ENCODE data around the gene KLHL1. TPM values are rescaled to one million over a fixed set of nuclear protein-coding genes. Genes with fewer than 3 reads are reported as not detected.

KLHL1 gene
- polyA plus RNA-seq, 1 donor from 2014 or later: 15.5 TPM

DNA sequence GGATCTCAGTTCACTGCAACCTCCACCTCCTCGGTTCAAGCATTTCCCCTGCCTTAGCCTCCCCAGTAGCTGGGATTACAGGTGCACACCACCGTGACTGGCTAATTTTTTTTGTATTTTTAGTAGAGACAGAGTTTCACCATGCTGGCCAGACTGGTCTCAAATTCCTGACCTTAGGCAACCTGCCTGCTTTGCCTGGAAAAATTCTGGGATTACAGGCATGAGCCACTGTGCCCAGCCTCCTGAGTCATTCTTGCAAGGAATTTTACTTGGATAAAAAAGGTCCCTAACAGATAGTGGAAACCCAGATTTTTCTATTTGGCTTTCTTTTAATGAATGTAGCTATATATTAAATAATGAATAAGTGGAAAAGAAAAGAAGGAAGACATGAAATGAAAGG lies 450.6 kb downstream of the KLHL1 start:
- no peaks in the 10 kb centered on the region for H4K20me1 ChIP-seq (ENCODE audit: insufficient read depth)
- H3K4me3 ChIP-seq (ENCODE audit: low read length): no peak overlapping the region
- H3K27ac ChIP-seq (ENCODE audit: low read length): no peak overlapping the region
- H2AFZ ChIP-seq (ENCODE audit: low read depth, low read length): no peak overlapping the region
- no peaks in the 10 kb centered on the region for H3K9me2 ChIP-seq (ENCODE audit: insufficient read depth, low read length)
- TF ChIP-seq, protein P1, sequence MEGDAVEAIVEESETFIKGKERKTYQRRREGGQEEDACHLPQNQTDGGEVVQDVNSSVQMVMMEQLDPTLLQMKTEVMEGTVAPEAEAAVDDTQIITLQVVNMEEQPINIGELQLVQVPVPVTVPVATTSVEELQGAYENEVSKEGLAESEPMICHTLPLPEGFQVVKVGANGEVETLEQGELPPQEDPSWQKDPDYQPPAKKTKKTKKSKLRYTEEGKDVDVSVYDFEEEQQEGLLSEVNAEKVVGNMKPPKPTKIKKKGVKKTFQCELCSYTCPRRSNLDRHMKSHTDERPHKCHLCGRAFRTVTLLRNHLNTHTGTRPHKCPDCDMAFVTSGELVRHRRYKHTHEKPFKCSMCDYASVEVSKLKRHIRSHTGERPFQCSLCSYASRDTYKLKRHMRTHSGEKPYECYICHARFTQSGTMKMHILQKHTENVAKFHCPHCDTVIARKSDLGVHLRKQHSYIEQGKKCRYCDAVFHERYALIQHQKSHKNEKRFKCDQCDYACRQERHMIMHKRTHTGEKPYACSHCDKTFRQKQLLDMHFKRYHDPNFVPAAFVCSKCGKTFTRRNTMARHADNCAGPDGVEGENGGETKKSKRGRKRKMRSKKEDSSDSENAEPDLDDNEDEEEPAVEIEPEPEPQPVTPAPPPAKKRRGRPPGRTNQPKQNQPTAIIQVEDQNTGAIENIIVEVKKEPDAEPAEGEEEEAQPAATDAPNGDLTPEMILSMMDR (IDR thresholded peaks at IDR 0.05; ENCODE audit: poor library complexity, severe bottlenecking): no peak
- H3K36me3 ChIP-seq (ENCODE audit: insufficient read depth, low read length): no peaks in the 10 kb centered on the region
- no peak overlapping the region for H3K4me2 ChIP-seq (ENCODE audit: low read length)
- no peaks in the 10 kb centered on the region for H3K9me3 ChIP-seq (ENCODE audit: low read length)
- H3K27me3 ChIP-seq (ENCODE audit: insufficient read depth, low read depth, low read length): no peaks in the 10 kb centered on the region
- no peaks in the 10 kb centered on the region for H3F3A ChIP-seq (ENCODE audit: insufficient read depth, low read length, poor library complexity, severe bottlenecking)
- H3K79me2 ChIP-seq (replicated peaks; ENCODE audit: insufficient read depth, low read length): no peaks in the 10 kb centered on the region
- no peak overlapping the region for H3K9ac ChIP-seq (ENCODE audit: low read length)

DNA sequence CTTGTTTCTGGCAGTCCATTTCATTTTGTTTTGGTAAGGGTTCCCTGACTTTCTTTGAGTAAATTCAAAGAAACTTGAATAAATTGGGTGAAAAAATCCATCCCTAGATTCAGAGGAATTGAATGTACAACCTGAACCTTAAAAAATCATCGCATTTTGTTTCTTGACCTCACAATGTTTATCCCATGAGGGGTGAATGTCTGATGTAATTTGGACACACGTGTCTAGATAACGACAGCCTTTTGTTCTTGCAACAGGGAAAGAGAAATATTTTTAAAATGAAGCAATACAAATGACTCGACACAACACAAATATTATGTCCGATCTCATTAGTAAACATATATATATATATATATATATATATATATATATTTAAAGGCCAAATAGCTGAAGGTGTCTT lies 453.9 kb downstream of the KLHL1 start:
- H3F3A ChIP-seq (ENCODE audit: insufficient read depth, low read length, poor library complexity, severe bottlenecking): no peaks in the 10 kb centered on the region
- TF ChIP-seq RAD21 (conservative IDR thresholded peaks at IDR 0.05): no peak
- no peak for TF ChIP-seq TAF1 (IDR thresholded peaks at IDR 0.05; ENCODE audit: low read depth)
- TF ChIP-seq SMC3 (conservative IDR thresholded peaks at IDR 0.05; ENCODE audit: poor library complexity): no peak
- TF ChIP-seq POLR2AphosphoS5 (IDR thresholded peaks at IDR 0.05): no peak
- no peak for TF ChIP-seq EP300 (conservative IDR thresholded peaks at IDR 0.05; ENCODE audit: poor library complexity, severe bottlenecking)
- no peak for TF ChIP-seq EZH2 (IDR thresholded peaks at IDR 0.05; ENCODE audit: borderline replicate concordance, insufficient read depth, low read length, poor library complexity, severe bottlenecking)
- TF ChIP-seq MXI1 (conservative IDR thresholded peaks at IDR 0.05; ENCODE audit: poor library complexity, severe bottlenecking): no peak
- TF ChIP-seq, protein P2, sequence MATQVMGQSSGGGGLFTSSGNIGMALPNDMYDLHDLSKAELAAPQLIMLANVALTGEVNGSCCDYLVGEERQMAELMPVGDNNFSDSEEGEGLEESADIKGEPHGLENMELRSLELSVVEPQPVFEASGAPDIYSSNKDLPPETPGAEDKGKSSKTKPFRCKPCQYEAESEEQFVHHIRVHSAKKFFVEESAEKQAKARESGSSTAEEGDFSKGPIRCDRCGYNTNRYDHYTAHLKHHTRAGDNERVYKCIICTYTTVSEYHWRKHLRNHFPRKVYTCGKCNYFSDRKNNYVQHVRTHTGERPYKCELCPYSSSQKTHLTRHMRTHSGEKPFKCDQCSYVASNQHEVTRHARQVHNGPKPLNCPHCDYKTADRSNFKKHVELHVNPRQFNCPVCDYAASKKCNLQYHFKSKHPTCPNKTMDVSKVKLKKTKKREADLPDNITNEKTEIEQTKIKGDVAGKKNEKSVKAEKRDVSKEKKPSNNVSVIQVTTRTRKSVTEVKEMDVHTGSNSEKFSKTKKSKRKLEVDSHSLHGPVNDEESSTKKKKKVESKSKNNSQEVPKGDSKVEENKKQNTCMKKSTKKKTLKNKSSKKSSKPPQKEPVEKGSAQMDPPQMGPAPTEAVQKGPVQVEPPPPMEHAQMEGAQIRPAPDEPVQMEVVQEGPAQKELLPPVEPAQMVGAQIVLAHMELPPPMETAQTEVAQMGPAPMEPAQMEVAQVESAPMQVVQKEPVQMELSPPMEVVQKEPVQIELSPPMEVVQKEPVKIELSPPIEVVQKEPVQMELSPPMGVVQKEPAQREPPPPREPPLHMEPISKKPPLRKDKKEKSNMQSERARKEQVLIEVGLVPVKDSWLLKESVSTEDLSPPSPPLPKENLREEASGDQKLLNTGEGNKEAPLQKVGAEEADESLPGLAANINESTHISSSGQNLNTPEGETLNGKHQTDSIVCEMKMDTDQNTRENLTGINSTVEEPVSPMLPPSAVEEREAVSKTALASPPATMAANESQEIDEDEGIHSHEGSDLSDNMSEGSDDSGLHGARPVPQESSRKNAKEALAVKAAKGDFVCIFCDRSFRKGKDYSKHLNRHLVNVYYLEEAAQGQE (IDR thresholded peaks at IDR 0.05; ENCODE audit: borderline replicate concordance): no peak
- TF ChIP-seq, protein P1 (IDR thresholded peaks at IDR 0.05; ENCODE audit: poor library complexity, severe bottlenecking): no peak
- H2AFZ ChIP-seq (ENCODE audit: low read depth, low read length): no peak overlapping the region
- no peaks in the 10 kb centered on the region for H4K20me1 ChIP-seq (ENCODE audit: insufficient read depth)
- no peaks in the 10 kb centered on the region for H3K36me3 ChIP-seq (ENCODE audit: insufficient read depth, low read length)
- no peaks in the 10 kb centered on the region for H3K9me2 ChIP-seq (ENCODE audit: insufficient read depth, low read length)
- no peaks in the 10 kb centered on the region for H3K79me2 ChIP-seq (replicated peaks; ENCODE audit: insufficient read depth, low read length)
- no peaks in the 10 kb centered on the region for H3K27me3 ChIP-seq (ENCODE audit: insufficient read depth, low read depth, low read length)
- H3K9ac ChIP-seq (ENCODE audit: low read length): no peak overlapping the region
- H3K4me3 ChIP-seq (ENCODE audit: low read length): no peak overlapping the region
- no peak overlapping the region for H3K4me2 ChIP-seq (ENCODE audit: low read length)
- H3K9me3 ChIP-seq (ENCODE audit: low read length): no peaks in the 10 kb centered on the region
- no peak overlapping the region for H3K27ac ChIP-seq (ENCODE audit: low read length)

Small RNAs within 50 kb of the gene (small RNA-seq; reads per million reads assigned to genes)
- 0.10 to 0.41 (median 0.10) reads per million in 3 experiments for gene RNY3P10

Other genes starting within 250 kb of the KLHL1 start
- gene ATXN8OS, start 626 bp downstream of the KLHL1 start, polyA plus RNA-seq: 0.33 TPM in 1 of 2 replicates, not detected in the other

All from neural cell (in vitro differentiated cells).